Frontal cortex (tissue), 4 donors: Measurements from ENCODE around the gene PCDH19. TPM values are rescaled to one million over a fixed set of nuclear protein-coding genes. Genes with fewer than 3 reads are reported as not detected.

Source experiments
- DNase-seq, 2 donors: peaks; one replicate each; pipeline ENCODE4 v3.0.0; 2012; ENCODE audit warnings: low spot score in 2 of 2
- FAIRE-seq: peaks from 2 replicates; lab custom pipeline; 2012; peaks lifted over from hg19 to GRCh38; lab: Jason Lieb, UNC
- total RNA-seq: library from RNA; depleted of rRNA; stranded (reverse); fragments of >200 nt; gene quantifications from one replicate; pipeline ENCODE4 v1.2.3, GENCODE V29; 2014
- donor health status: control.
- donor health status: control.
- donor health status: control.

PCDH19 gene
- total RNA-seq, 1 donor from 2014 or later, result 22.8 TPM

DNA sequence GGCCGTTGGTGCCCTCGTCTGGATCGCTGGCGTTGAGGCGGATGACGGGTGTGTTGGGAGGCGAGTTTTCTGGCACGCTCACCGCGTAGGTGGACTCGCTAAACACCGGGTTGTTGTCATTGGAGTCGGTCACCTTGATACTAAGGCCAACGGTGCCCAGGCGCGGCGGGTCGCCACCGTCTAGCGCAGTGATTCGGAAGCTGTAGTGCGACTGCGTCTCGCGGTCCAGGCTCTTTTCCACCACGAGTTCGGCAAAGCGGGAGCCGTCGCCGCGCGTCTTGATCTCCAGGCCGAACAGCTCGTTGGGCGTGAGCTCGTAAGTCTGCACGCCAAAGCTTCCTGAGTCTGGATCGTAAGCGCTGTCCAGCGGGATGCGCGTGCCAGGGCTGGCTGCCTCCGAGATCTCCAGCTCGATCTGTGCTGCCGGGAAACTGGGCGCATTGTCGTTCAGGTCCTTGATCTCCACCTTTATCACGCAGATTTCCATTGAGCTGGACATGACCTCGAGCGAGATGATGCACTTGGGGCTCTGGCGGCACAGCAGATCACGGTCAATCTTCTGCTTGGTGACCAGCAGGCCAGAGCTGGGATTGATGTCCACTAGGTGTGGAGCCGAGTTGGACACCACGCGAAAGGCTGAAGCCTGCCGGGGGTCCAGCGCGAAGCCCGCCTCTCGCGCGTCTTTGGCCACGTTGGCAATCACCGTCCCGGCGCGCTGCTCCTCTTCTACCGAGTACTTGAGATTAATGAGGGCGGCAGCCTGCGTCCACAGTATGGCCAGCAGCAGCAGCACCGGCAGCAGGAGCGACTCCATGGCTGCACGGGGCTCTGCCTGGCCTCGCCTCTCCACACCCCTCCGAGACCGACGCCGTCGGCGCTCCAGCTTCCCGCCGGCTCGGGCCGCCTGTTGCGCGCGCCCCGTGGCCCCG, 2.0 kb downstream of the PCDH19 start:
- DNase-seq (peak in 1 of 2 donors; percentile 13), FAIRE-seq (no peak)

DNA sequence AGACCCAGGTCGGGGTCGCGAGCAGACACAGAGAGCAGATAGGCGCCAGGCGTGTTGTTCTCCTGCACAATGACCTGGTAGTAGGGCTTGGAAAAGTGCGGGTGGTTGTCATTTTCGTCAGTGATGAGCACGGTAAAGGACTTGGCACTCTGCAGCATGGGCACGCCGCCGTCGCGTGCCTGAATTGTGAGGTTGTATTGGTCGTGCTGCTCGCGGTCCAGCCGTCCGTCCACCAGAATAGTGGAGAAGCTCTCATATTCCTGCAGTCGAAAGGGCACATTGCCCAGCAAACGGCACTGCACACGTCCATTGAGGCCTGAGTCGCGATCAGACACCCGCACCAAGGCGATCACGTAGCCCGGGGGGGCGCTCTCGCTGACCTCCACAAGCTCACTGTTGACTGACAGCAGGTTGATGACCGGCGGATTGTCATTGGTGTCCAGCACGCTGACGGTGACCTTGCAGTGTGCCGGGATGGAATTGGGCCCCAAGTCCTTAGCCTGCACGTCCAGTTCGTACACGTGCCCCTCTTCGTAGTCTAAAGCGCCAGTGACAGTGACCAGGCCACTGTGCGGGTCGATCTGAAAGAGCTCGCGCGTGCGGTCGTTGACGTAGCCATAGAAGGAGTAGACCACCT, 2.8 kb downstream of the PCDH19 start:
- DNase-seq (no peak), FAIRE-seq (no peak)

- DNase-seq (no peak), FAIRE-seq (no peak)
These were observed 4.6 kb downstream of the PCDH19 start for GRCh38 chrX:100405424-100405823.

DNA sequence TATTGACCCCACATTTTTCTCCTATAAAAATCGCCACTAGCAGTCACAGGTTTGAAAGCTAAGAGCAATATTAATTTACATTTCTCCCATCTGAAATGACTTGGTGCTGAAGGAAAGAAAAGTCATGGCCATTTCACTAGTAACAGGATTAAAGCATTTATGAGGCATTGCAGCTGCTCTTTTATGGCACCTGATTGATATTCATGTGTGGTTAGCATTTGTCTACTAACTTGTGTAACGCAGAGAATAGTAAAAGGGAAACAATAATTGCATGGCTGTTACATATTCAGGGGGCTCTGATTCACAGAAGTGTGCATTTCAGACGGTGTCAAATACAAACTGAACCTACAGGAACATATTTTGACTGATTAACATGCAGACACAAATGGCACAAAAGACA, 5.2 kb downstream of the PCDH19 start:
- DNase-seq (no peak), FAIRE-seq (no peak)

GRCh38 chrX:100395781-100396180, 14.3 kb downstream of the PCDH19 start:
- no peak for DNase-seq

GRCh38 chrX:100381619-100382018, 28.5 kb downstream of the PCDH19 start:
- FAIRE-seq (no peak), DNase-seq (no peak)

More at GRCh38 chrX:100395781-100396180, 14.3 kb downstream of the PCDH19 start:
- no peak for FAIRE-seq

DNA sequence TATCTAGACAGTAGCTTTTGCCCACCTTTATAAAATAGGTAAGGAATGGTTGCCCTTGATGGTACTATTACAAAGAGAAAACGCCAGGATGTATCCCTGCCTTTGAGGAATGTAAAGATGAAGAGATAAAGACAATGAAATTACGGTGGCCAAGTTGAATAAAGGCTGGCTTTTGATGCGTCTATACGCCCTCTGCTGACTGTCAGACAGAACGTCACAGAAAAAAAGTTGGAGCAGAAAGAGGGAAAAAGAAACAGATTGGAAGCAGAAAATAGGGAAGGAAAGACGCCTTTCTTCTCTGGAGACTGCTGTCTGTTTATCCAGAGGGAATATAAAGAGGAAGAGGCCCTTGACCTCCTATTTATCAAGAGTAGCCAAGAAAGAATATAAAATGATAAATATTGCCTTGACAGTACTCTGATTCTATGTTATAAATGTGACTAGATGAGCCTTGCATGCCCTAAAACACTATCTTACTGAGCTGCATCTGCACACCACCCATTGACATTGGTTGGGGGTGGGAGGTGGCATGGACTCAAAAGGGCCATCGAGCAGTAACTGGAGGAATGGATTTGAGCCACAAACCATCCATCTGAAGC, 30.6 kb downstream of the PCDH19 start:
- FAIRE-seq (no peak), DNase-seq (no peak)

- DNase-seq (no peak), FAIRE-seq (no peak)
These were observed 32.2 kb downstream of the PCDH19 start for GRCh38 chrX:100377826-100378225.

DNA sequence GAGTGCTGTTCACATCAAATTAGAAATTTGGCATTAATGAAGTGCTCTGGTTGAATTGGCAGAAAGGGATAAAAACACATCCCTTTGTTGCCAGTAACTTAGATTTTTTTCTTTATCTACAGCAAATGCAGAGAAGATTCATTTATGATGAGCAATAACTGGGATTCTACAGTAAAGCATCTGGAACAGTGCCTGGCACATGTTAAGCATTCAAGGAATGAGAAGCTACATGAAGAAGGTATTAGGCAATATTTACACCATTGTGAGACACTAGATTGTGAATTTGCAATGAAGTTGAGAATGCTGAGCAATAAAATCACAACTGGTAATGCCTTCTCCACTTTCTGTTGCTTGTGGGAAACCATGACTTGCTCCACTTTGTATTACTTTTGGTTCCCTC, 33.5 kb downstream of the PCDH19 start:
- DNase-seq (no peak), FAIRE-seq (no peak)

DNA sequence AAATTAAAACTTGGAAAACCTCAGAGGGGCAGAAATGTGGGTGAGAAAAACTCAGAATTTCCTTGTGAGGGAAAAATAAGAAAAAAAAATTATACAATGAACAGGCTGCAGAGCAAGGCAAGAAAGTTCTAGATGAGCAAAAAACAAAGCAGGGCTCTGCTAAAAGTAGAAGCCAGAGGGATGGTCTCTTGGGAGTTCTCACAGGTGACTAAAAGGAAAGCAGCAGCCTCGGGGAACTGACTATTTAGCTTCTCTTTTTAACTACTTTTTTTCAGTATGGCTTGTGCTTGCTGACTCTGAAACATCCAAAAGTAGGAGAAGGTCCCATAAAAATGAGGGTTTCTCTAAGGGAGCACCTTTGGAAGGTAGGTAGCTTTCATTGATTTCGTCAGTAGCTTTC, 36.4 kb downstream of the PCDH19 start:
- no peak for DNase-seq
- no peak for FAIRE-seq

GRCh38 chrX:100368167-100368566, 41.9 kb downstream of the PCDH19 start:
- FAIRE-seq (no peak), DNase-seq (no peak)

GRCh38 chrX:100363896-100364295, 46.2 kb downstream of the PCDH19 start:
- DNase-seq, result no peak
- FAIRE-seq, result no peak

- DNase-seq (no peak), FAIRE-seq (no peak)
These were observed 51.3 kb downstream of the PCDH19 start for GRCh38 chrX:100358766-100359165.

DNA sequence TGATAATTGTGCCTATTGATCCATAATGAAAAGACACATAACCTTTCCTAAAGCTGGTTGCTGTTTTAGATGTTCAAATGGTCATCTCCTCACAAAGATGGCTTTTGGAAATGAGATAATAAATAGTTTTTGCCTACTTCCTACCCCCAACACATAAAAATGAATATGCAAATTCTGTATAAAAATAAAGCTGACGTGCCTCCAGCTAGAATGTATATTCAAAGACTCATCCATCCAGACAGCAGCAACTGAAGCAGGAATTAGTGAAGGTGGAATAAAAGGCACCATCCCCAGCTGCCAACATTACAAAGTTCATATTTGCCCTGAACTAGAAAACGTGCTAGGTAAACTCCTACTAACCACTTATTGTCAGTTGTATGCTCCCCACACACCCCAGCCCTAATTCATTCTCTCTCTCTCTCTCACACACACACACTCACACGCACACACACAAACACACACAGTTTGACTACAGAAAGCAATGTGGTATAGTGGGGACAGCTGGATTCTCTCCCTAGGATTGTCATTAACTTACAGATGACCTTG, 53.6 kb downstream of the PCDH19 start:
- DNase-seq (no peak), FAIRE-seq (no peak)

- DNase-seq (no peak), FAIRE-seq (no peak)
These were observed 54.4 kb downstream of the PCDH19 start for GRCh38 chrX:100355680-100356079.

DNA sequence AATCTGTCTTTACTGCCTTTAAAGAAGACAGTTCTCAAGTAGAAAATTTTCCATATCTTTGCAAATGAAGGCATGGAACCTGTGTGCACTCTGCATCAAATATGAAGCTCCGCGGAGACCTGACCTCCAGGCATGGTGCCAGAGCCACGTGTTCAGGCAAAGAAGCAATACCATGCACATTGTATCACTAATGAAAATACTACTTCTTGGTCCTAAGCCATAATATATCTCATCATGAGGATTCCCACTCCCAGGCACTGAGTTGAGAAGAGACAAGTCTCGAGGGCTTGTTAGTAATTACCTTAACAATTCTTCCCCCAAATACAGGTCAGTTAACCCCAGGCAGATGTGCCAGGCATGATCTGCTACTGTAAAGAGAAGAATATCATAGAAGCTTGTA, 56.7 kb downstream of the PCDH19 start:
- FAIRE-seq, result no peak
- no peak for DNase-seq

DNA sequence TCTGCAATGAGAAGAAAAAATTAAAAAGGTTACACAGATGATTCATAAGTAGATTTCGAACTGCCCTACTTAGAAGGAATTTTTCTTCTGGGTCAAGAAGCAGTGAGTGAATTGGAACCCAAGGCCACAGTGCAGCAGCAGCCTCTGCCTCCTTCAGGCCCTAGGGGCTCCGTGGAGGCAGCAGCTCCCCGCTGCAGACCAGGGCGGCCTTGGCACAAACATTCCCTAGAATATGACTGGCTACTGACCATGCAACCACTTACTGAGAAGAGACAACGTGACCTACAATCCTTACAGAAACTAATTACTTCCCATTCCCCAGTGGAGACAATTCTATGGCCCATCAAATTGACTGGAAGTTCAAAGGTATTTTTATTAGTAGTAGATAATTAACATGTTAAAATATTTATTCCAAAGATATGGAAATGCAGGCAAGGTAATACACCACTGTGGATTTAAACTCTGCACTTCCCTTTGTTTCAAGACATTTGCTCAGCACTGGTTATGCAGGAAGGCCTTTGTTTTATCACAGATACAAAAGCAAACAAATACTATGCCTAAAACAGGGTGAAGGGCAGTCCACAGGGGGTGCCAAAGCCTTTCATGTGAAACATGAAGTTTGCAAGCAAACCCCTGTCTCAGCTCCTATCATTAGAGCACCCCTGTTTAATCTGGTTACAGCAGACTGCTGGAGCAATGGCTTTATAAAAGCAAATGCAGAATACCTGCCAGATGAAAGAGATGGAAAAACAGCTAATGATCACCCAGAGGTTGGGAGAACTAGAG, 59.2 kb downstream of the PCDH19 start:
- FAIRE-seq (no peak), DNase-seq (no peak)

DNA sequence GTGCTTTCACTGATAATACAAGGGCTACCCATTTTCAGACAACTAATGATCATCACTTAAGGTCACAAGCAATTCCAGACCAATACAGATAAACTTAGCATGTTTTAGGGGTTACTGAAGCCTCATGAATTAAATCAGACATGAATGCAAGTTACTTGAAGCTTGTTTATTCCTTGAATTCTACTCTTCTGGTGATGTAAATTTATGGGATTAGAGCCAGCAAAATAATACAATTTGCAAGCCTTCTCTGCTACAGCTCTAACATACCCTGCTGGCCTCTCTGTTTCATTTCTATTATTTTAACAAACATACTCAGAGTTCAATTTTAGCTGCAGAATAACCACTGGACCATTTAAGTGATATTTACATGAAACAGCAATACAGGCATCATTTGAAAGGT, 60.7 kb downstream of the PCDH19 start:
- FAIRE-seq (no peak), DNase-seq (no peak)

DNA sequence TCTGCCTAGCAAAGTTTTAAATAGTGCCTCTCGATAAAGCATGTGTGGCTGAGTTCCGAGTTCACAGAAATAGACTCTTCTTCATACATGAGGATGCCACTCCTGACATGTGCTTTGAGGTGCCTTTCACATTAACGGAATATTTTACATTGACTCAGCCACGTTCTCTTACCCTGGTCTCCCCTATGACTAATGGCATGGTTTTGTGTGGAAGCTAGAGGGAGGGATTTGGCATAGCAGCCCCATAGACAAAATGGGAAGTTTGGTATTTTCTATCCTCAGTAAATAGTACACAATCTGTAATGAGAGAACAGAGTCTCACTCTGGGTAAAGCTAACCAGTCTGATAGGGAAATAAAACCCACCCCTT, 68.9 kb downstream of the PCDH19 start:
- FAIRE-seq, result no peak
- DNase-seq, result no peak
